CD1c-positive myeloid dendritic cell (primary cell): ENCODE data around the gene EMP2.

Experiments used
- DNase-seq: peaks from one replicate; pipeline ENCODE4 v3.0.0-alpha.2; 2016; ENCODE audit errors: extremely low spot score

Gene EMP2

GRCh38 chr16:10485698-10486382 lies 94.6 kb downstream of the EMP2 start:
- peak; percentile 34 for DNase-seq

DNA sequence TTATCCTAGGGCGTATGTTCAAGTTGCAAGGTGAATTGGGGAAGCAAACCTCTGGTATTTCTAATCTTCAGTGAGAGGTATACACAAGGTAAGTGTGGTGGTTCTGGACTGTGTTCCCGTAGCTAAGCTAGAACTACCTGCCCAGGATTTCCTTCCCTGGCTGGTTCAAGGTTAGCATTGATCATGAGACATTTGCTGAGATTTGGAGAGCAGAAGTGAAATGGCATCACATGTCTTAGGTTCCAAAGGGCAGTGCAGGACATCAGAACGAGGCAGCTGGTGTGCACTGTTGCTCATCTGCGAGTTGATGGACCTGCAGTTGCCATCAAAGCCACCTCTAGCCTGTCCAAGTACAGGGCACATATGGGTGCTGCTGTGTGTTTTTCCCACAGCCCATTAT lies 95.2 kb downstream of the EMP2 start:
- no peak for DNase-seq

DNA sequence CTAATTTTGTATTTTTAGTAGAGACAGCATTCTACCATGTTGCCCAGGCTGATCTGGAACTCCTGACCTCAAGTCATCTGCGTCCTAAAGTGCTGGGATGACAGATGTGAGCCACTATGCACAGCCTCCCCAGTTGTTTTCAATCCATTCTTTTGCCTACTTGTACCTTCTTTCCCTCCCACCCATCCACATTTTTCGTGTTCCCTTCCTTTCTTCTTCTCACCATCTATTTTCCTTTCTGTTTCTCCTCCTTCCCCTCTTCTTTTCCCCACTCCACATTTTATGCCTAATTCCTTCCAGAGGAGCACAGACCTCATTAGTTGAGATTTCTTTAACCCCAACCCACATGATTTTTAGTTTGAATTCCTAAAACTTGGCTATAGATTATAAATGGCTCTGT lies 100.2 kb downstream of the EMP2 start:
- no peak for DNase-seq
